ENCODE data around the gene CCDC87.

DNA sequence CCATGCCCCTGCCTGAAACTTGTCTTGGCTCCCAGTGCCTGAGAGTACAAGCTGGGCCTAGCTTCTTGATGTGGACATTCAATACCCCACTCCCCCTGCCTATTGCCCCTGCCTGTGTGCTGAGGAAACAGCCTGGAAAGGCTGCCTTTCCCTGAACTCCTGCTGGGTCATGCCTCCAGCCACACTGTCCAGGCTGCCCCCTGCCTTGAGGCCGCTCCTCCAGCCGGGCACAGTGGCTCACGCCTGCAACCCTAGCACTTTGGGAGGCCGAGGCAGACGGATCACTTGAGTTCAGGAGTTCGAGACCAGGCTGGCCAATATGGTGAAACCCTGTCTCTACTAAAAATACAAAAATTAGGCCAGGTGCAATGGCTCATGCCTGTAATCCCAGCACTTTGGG is 10.2 kb upstream of the CCDC87 start:
- TF ChIP-seq POLR2A (IDR thresholded peaks at IDR 0.05; ENCODE audit: low read depth, low read length) (no peak), POLR2AphosphoS5 (IDR thresholded peaks at IDR 0.05; ENCODE audit: low read depth, low read length) (no peak), TAF1 (IDR thresholded peaks at IDR 0.05; ENCODE audit: borderline replicate concordance, low read depth, low read length) (no peak)

Measured in GM12892 (cell line).